ENCODE measurements around the gene CLSTN2. TPM values are rescaled to one million over a fixed set of nuclear protein-coding genes. Genes with fewer than 3 reads are reported as not detected.

The CLSTN2 gene
- total RNA-seq, 1 donor from 2014 or later = 80.9 TPM

DNA sequence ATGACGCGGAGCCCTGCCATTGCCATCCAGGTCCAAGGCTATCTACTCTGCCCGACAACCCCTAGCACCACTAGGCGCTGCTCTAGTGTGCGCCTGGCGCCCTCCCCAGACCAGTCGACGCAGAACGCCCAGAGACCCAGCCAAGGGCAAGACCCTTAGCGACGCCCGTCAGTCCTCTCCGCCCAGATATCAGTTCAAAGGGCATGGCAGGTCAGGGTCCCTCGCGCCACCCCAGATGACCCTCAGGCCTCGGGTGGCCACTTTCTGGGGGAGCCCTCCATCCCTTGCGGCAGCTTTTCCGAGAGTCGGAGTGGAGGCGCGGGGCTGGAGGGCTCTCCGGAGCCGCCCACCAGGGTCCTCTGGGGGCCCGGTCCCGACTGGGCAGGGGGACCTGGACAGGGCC, 371 bp upstream of the CLSTN2 start:
- Histone ChIP-seq H3K27ac (ENCODE audit: low read depth, low read length) (no peak overlapping the region), H4K20me1 (ENCODE audit: insufficient read depth, low read length) (peaks cover 5% of the 10 kb centered on the region), H3K27me3 (ENCODE audit: insufficient read depth, low read length) (peaks cover 21% of the 10 kb centered on the region), H2AFZ (ENCODE audit: low read depth, low read length) (peak overlapping the region; percentile 89), H3K79me2 (ENCODE audit: insufficient read depth, low read length) (peaks cover 3% of the 10 kb centered on the region), H3K4me2 (ENCODE audit: low read length) (peak overlapping the region; percentile 95), H3K4me3 (ENCODE audit: insufficient read depth, low read depth, low read length) (peak overlapping the region; percentile 63), H3K9ac (ENCODE audit: low read length) (peak overlapping the region; percentile 57), H3K9me3 (ENCODE audit: insufficient read depth, low read depth, low read length) (no peaks in the 10 kb centered on the region), H3K4me1 (ENCODE audit: insufficient read depth, low read length) (peaks cover 7% of the 10 kb centered on the region), H3K36me3 (ENCODE audit: insufficient read depth, low read length) (no peaks in the 10 kb centered on the region)
- FAIRE-seq = no peak
- Mint-ChIP-seq H3K27me3 (ENCODE audit: low read depth, unreplicated experiment) (peaks cover 4% of the 10 kb centered on the region), H3K4me1 (ENCODE audit: low read depth, unreplicated experiment) (peaks cover 20% of the 10 kb centered on the region), H3K4me3 (ENCODE audit: unreplicated experiment) (peak overlapping the region; percentile 84), H3K27ac (ENCODE audit: unreplicated experiment) (peak overlapping the region; percentile 72), H3K36me3 (ENCODE audit: low read depth, unreplicated experiment) (no peaks in the 10 kb centered on the region), H3K9me3 (ENCODE audit: unreplicated experiment) (peaks cover 2% of the 10 kb centered on the region)
- TF ChIP-seq EZH2 (IDR thresholded peaks at IDR 0.05; ENCODE audit: insufficient read depth, low read length) = no peak
- TF ChIP-seq, protein P1, sequence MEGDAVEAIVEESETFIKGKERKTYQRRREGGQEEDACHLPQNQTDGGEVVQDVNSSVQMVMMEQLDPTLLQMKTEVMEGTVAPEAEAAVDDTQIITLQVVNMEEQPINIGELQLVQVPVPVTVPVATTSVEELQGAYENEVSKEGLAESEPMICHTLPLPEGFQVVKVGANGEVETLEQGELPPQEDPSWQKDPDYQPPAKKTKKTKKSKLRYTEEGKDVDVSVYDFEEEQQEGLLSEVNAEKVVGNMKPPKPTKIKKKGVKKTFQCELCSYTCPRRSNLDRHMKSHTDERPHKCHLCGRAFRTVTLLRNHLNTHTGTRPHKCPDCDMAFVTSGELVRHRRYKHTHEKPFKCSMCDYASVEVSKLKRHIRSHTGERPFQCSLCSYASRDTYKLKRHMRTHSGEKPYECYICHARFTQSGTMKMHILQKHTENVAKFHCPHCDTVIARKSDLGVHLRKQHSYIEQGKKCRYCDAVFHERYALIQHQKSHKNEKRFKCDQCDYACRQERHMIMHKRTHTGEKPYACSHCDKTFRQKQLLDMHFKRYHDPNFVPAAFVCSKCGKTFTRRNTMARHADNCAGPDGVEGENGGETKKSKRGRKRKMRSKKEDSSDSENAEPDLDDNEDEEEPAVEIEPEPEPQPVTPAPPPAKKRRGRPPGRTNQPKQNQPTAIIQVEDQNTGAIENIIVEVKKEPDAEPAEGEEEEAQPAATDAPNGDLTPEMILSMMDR (IDR thresholded peaks at IDR 0.05; ENCODE audit: insufficient read depth, low read depth, low read length) = peak; percentile 40
- DNase-seq (ENCODE audit: low read depth) = peak; percentile 40

DNA sequence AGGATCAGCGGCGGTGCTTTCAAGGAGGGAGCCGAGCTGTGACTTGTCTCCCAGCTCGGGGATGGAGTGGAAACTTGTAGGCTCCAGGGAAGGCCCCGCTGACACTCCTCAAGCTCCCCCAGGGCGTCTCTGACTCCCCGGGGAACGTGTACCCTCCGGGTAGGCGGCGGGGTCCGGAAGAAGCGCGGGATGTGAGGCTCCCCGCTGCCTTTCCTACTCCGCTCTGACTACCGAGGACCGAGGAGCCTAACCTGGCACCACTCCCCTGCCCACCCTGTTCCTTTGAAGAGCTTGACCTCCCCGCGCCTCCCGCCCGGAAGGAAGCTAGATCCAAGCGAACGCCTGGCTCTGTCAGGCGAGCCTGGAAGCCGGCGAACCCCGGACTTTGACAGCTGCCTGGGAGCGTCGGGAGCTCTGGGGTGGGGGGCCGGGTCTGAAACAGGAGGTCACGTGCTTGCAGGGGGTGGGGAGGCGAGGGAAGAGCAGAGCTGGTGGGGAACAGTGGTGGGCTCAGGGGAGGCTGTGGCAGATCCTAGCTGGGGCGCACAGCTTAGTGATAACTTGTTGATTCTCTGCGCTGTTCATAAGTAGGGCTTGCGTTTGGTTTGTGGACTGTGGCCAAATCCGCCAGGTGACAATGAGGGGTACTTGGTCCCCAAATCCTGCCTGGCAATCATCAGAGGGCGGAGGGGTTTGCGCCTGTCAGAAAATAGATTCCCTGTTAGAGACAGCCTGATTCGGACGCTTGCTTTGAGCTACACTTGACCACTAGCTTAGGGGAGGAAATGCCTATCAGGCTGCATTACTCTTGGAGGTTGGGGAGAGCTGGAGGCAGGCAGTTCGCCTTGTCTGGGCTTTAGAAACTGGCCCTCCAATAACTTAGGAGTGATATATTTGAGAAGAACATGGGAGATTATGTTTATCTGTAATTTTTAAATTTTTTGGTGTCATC, 1.2 kb downstream of the CLSTN2 start:
- Histone ChIP-seq H4K20me1 (ENCODE audit: insufficient read depth, low read length) (peaks cover 5% of the 10 kb centered on the region), H3K4me2 (ENCODE audit: low read length) (peak overlapping the region; percentile 95), H3K27me3 (ENCODE audit: insufficient read depth, low read length) (peaks cover 21% of the 10 kb centered on the region), H2AFZ (ENCODE audit: low read depth, low read length) (peak overlapping the region; percentile 89), H3K79me2 (ENCODE audit: insufficient read depth, low read length) (peaks cover 3% of the 10 kb centered on the region), H3K4me1 (ENCODE audit: insufficient read depth, low read length) (peaks cover 7% of the 10 kb centered on the region), H3K4me3 (ENCODE audit: insufficient read depth, low read depth, low read length) (peak overlapping the region; percentile 63), H3K9ac (ENCODE audit: low read length) (peak overlapping the region; percentile 57), H3K36me3 (ENCODE audit: insufficient read depth, low read length) (no peaks in the 10 kb centered on the region), H3K27ac (ENCODE audit: low read depth, low read length) (no peak overlapping the region), H3K9me3 (ENCODE audit: insufficient read depth, low read depth, low read length) (no peaks in the 10 kb centered on the region)
- TF ChIP-seq, protein P1 (IDR thresholded peaks at IDR 0.05; ENCODE audit: insufficient read depth, low read depth, low read length) = no peak
- TF ChIP-seq EZH2 (IDR thresholded peaks at IDR 0.05; ENCODE audit: insufficient read depth, low read length) = no peak
- H3K9me3 Mint-ChIP-seq (ENCODE audit: unreplicated experiment) = peaks cover 2% of the 10 kb centered on the region
- H3K27me3 Mint-ChIP-seq (ENCODE audit: low read depth, unreplicated experiment) = peaks cover 6% of the 10 kb centered on the region
- H3K36me3 Mint-ChIP-seq (ENCODE audit: low read depth, unreplicated experiment) = no peaks in the 10 kb centered on the region
- peak overlapping the region; percentile 92 for H3K4me3 Mint-ChIP-seq (ENCODE audit: unreplicated experiment)
- peak overlapping the region; percentile 13 for H3K27ac Mint-ChIP-seq (ENCODE audit: unreplicated experiment)
- DNase-seq (ENCODE audit: low read depth) (no peak), FAIRE-seq (no peak)
- peaks cover 20% of the 10 kb centered on the region for H3K4me1 Mint-ChIP-seq (ENCODE audit: low read depth, unreplicated experiment)
